CD4-positive, alpha-beta T cell treated with Interleukin-4 for 1 hour (primary cell): ENCODE data around the gene RAB7A.
"Not testable (repeated sequence)": the region's sequence is repeated elsewhere in the genome, so short reads cannot be mapped to it uniquely, and the experiment has no call there.

Experiments used
- DNase-seq, 2 donors: peaks; one replicate each; pipeline ENCODE4 v3.0.0-alpha.2; 2020 to 2022

RAB7A gene

GRCh38 chr3:128712848-128713247 is 13.1 kb upstream of the RAB7A start:
- no peak for DNase-seq

GRCh38 chr3:128714887-128715491 is 11.0 kb upstream of the RAB7A start:
- DNase-seq = peak; percentile 48 to 57

- peak in 1 of 2 donors; percentile 37 for DNase-seq
Observed at GRCh38 chr3:128718892-128719291, 7.1 kb upstream of the RAB7A start.

- DNase-seq = no peak
Observed at GRCh38 chr3:128720891-128721290, 5.1 kb upstream of the RAB7A start.

GRCh38 chr3:128723477-128723876 is 2.5 kb upstream of the RAB7A start:
- no peak for DNase-seq

- DNase-seq = no peak
Observed at GRCh38 chr3:128725547-128726022, 398 bp upstream of the RAB7A start.

GRCh38 chr3:128727059-128727458 is 1.1 kb downstream of the RAB7A start:
- DNase-seq = no peak

GRCh38 chr3:128727485-128727884 is 1.5 kb downstream of the RAB7A start:
- DNase-seq = no peak

GRCh38 chr3:128727996-128728395 is 2.0 kb downstream of the RAB7A start:
- no peak for DNase-seq

- DNase-seq = not testable (repeated sequence)
Observed at GRCh38 chr3:128728521-128728920, 2.5 kb downstream of the RAB7A start.

- no peak for DNase-seq
Observed at GRCh38 chr3:128730471-128730870, 4.5 kb downstream of the RAB7A start.

- DNase-seq = no peak
Observed at GRCh38 chr3:128734523-128735189, 8.7 kb downstream of the RAB7A start.

GRCh38 chr3:128735287-128735686 is 9.3 kb downstream of the RAB7A start:
- DNase-seq = no peak

- no peak for DNase-seq
Observed at GRCh38 chr3:128735884-128736283, 9.9 kb downstream of the RAB7A start.

GRCh38 chr3:128736601-128737000 is 10.6 kb downstream of the RAB7A start:
- DNase-seq = no peak

GRCh38 chr3:128740621-128741020 is 14.6 kb downstream of the RAB7A start:
- DNase-seq = no peak

GRCh38 chr3:128742821-128743594 is 17.0 kb downstream of the RAB7A start:
- DNase-seq = no peak

GRCh38 chr3:128745742-128746141 is 19.8 kb downstream of the RAB7A start:
- no peak for DNase-seq

GRCh38 chr3:128746881-128747280 is 20.9 kb downstream of the RAB7A start:
- no peak for DNase-seq

GRCh38 chr3:128748557-128748956 is 22.6 kb downstream of the RAB7A start:
- no peak for DNase-seq

- no peak for DNase-seq
Observed at GRCh38 chr3:128749035-128749434, 23.1 kb downstream of the RAB7A start.

- not testable (repeated sequence) for DNase-seq
Observed at GRCh38 chr3:128749561-128749960, 23.6 kb downstream of the RAB7A start.

- no peak for DNase-seq
Observed at GRCh38 chr3:128753715-128754114, 27.7 kb downstream of the RAB7A start.

- DNase-seq = no peak
Observed at GRCh38 chr3:128760042-128760441, 34.1 kb downstream of the RAB7A start.
